GM23338 (cell line): ENCODE measurements around the gene AQP12B.

Experiments used
- CREB1 ChIP-seq: fragments of 250-450 bp; sonication (Bioruptor Pico); IDR thresholded peaks from 2 replicates; pipeline ENCODE4 v1.5.0; 2020; ENCODE audit warnings: low read depth, mild to moderate bottlenecking, moderate library complexity
- EZH2 ChIP-seq: fragments of 200-600 bp; sonication (generic); IDR thresholded peaks from one replicate; pipeline ENCODE4 v1.8.0; 2017; ENCODE audit warnings: antibody characterized with exemption, mild to moderate bottlenecking, low read depth; ENCODE audit not compliant: unreplicated experiment
- EZH2phosphoT487 ChIP-seq: fragments of 200-600 bp; sonication (generic); IDR thresholded peaks from one replicate; pipeline ENCODE4 v1.8.1; 2018; ENCODE audit warnings: antibody characterized with exemption; ENCODE audit not compliant: unreplicated experiment
- JUNB ChIP-seq: IDR thresholded peaks from one replicate; pipeline ENCODE4 v1.6.1; 2016; ENCODE audit warnings: antibody characterized with exemption; ENCODE audit not compliant: unreplicated experiment
- NANOG ChIP-seq: IDR thresholded peaks from 2 replicates; pipeline ENCODE4 v1.6.1; 2016; ENCODE audit warnings: antibody characterized with exemption, borderline replicate concordance
- POLR2AphosphoS5 ChIP-seq: IDR thresholded peaks from 2 replicates; pipeline ENCODE4 v1.6.1; 2016; ENCODE audit warnings: antibody characterized with exemption, low read depth
- STAT1 ChIP-seq: IDR thresholded peaks from one replicate; pipeline ENCODE4 v1.6.1; 2016; ENCODE audit warnings: antibody characterized with exemption; ENCODE audit not compliant: unreplicated experiment
- ZNF114 ChIP-seq: fragments of 250-450 bp; sonication (Bioruptor Pico); IDR thresholded peaks from 2 replicates; pipeline ENCODE4 v1.5.0; 2020; ENCODE audit warnings: mild to moderate bottlenecking, moderate library complexity
- ZNF331 ChIP-seq: fragments of 250-450 bp; sonication (Bioruptor Pico); IDR thresholded peaks from 2 replicates; pipeline ENCODE4 v1.5.0; 2020; ENCODE audit warnings: low read depth, mild to moderate bottlenecking, moderate library complexity
- TF ChIP-seq, protein P1 (sequence below), 2 experiments: fragments of 200-600 bp in 1 of 2; sonication (generic) in 1 of 2; conservative IDR thresholded peaks; 2 replicates each; pipeline versions ENCODE4 v1.5.1 to v1.6.1; 2016 to 2017; ENCODE audit warnings: antibody characterized with exemption in 2 of 2, low read depth in 2 of 2, mild to moderate bottlenecking in 2 of 2, moderate library complexity in 1 of 2
- TF ChIP-seq, protein P2 (sequence below): fragments of 250-450 bp; sonication (Bioruptor Pico); IDR thresholded peaks from 2 replicates; pipeline ENCODE4 v1.5.0; 2020; ENCODE audit warnings: mild to moderate bottlenecking, moderate library complexity
- TF ChIP-seq, protein P3 (sequence below): IDR thresholded peaks from one replicate; pipeline ENCODE4 v1.6.1; 2018; ENCODE audit warnings: antibody characterized with exemption; ENCODE audit not compliant: unreplicated experiment
- TF ChIP-seq, protein P4 (sequence below): IDR thresholded peaks from 2 replicates; pipeline ENCODE4 v1.6.1; 2016; ENCODE audit warnings: antibody characterized with exemption

DNA sequence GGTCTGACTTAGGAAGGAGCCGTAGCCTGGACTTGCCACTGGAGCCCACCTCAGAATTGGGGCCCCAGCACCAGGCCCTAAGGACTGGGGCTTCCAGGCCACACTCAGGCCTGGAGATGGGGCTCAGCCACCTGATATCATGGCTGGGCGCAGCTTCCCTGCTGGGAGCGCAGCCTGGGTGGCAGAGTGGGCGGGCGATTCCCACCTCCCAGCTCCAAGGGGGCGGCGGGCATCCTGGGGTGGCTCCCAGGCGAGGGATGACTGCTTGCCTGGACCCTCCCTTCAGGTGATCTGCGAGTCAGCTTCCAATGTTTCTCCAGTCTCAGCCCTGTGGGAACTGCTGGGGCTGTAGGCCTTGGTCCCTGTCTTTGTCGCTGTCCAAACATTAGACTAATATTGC lies 37.3 kb downstream of the AQP12B start:
- TF ChIP-seq POLR2AphosphoS5 (no peak), EZH2 (no peak), EZH2phosphoT487 (no peak), ZNF331 (no peak), CREB1 (CRISPR knock-in tag) (no peak), ZNF114 (CRISPR knock-in tag) (no peak), NANOG (no peak), JUNB (no peak), STAT1 (no peak)
- TF ChIP-seq, protein P1, sequence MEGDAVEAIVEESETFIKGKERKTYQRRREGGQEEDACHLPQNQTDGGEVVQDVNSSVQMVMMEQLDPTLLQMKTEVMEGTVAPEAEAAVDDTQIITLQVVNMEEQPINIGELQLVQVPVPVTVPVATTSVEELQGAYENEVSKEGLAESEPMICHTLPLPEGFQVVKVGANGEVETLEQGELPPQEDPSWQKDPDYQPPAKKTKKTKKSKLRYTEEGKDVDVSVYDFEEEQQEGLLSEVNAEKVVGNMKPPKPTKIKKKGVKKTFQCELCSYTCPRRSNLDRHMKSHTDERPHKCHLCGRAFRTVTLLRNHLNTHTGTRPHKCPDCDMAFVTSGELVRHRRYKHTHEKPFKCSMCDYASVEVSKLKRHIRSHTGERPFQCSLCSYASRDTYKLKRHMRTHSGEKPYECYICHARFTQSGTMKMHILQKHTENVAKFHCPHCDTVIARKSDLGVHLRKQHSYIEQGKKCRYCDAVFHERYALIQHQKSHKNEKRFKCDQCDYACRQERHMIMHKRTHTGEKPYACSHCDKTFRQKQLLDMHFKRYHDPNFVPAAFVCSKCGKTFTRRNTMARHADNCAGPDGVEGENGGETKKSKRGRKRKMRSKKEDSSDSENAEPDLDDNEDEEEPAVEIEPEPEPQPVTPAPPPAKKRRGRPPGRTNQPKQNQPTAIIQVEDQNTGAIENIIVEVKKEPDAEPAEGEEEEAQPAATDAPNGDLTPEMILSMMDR (conservative IDR thresholded peaks at IDR 0.05; ENCODE audit: low read depth in 2 of 2), result no peak
- TF ChIP-seq, protein P2, sequence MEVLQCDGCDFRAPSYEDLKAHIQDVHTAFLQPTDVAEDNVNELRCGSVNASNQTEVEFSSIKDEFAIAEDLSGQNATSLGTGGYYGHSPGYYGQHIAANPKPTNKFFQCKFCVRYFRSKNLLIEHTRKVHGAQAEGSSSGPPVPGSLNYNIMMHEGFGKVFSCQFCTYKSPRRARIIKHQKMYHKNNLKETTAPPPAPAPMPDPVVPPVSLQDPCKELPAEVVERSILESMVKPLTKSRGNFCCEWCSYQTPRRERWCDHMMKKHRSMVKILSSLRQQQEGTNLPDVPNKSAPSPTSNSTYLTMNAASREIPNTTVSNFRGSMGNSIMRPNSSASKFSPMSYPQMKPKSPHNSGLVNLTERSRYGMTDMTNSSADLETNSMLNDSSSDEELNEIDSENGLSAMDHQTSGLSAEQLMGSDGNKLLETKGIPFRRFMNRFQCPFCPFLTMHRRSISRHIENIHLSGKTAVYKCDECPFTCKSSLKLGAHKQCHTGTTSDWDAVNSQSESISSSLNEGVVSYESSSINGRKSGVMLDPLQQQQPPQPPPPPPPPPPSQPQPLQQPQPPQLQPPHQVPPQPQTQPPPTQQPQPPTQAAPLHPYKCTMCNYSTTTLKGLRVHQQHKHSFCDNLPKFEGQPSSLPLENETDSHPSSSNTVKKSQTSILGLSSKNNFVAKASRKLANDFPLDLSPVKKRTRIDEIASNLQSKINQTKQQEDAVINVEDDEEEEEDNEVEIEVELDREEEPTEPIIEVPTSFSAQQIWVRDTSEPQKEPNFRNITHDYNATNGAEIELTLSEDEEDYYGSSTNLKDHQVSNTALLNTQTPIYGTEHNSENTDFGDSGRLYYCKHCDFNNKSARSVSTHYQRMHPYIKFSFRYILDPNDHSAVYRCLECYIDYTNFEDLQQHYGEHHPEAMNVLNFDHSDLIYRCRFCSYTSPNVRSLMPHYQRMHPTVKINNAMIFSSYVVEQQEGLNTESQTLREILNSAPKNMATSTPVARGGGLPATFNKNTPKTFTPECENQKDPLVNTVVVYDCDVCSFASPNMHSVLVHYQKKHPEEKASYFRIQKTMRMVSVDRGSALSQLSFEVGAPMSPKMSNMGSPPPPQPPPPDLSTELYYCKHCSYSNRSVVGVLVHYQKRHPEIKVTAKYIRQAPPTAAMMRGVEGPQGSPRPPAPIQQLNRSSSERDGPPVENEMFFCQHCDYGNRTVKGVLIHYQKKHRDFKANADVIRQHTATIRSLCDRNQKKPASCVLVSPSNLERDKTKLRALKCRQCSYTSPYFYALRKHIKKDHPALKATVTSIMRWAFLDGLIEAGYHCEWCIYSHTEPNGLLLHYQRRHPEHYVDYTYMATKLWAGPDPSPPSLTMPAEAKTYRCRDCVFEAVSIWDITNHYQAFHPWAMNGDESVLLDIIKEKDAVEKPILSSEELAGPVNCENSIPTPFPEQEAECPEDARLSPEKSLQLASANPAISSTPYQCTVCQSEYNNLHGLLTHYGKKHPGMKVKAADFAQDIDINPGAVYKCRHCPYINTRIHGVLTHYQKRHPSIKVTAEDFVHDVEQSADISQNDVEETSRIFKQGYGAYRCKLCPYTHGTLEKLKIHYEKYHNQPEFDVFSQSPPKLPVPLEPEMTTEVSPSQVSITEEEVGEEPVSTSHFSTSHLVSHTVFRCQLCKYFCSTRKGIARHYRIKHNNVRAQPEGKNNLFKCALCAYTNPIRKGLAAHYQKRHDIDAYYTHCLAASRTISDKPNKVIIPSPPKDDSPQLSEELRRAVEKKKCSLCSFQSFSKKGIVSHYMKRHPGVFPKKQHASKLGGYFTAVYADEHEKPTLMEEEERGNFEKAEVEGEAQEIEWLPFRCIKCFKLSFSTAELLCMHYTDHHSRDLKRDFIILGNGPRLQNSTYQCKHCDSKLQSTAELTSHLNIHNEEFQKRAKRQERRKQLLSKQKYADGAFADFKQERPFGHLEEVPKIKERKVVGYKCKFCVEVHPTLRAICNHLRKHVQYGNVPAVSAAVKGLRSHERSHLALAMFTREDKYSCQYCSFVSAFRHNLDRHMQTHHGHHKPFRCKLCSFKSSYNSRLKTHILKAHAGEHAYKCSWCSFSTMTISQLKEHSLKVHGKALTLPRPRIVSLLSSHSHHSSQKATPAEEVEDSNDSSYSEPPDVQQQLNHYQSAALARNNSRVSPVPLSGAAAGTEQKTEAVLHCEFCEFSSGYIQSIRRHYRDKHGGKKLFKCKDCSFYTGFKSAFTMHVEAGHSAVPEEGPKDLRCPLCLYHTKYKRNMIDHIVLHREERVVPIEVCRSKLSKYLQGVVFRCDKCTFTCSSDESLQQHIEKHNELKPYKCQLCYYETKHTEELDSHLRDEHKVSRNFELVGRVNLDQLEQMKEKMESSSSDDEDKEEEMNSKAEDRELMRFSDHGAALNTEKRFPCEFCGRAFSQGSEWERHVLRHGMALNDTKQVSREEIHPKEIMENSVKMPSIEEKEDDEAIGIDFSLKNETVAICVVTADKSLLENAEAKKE (CRISPR knock-in tag), result no peak
- TF ChIP-seq, protein P3, sequence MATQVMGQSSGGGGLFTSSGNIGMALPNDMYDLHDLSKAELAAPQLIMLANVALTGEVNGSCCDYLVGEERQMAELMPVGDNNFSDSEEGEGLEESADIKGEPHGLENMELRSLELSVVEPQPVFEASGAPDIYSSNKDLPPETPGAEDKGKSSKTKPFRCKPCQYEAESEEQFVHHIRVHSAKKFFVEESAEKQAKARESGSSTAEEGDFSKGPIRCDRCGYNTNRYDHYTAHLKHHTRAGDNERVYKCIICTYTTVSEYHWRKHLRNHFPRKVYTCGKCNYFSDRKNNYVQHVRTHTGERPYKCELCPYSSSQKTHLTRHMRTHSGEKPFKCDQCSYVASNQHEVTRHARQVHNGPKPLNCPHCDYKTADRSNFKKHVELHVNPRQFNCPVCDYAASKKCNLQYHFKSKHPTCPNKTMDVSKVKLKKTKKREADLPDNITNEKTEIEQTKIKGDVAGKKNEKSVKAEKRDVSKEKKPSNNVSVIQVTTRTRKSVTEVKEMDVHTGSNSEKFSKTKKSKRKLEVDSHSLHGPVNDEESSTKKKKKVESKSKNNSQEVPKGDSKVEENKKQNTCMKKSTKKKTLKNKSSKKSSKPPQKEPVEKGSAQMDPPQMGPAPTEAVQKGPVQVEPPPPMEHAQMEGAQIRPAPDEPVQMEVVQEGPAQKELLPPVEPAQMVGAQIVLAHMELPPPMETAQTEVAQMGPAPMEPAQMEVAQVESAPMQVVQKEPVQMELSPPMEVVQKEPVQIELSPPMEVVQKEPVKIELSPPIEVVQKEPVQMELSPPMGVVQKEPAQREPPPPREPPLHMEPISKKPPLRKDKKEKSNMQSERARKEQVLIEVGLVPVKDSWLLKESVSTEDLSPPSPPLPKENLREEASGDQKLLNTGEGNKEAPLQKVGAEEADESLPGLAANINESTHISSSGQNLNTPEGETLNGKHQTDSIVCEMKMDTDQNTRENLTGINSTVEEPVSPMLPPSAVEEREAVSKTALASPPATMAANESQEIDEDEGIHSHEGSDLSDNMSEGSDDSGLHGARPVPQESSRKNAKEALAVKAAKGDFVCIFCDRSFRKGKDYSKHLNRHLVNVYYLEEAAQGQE, result no peak
- TF ChIP-seq, protein P4, sequence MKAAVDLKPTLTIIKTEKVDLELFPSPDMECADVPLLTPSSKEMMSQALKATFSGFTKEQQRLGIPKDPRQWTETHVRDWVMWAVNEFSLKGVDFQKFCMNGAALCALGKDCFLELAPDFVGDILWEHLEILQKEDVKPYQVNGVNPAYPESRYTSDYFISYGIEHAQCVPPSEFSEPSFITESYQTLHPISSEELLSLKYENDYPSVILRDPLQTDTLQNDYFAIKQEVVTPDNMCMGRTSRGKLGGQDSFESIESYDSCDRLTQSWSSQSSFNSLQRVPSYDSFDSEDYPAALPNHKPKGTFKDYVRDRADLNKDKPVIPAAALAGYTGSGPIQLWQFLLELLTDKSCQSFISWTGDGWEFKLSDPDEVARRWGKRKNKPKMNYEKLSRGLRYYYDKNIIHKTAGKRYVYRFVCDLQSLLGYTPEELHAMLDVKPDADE, result no peak
